ENCODE results near the gene FRRS1.

FRRS1 gene

DNA sequence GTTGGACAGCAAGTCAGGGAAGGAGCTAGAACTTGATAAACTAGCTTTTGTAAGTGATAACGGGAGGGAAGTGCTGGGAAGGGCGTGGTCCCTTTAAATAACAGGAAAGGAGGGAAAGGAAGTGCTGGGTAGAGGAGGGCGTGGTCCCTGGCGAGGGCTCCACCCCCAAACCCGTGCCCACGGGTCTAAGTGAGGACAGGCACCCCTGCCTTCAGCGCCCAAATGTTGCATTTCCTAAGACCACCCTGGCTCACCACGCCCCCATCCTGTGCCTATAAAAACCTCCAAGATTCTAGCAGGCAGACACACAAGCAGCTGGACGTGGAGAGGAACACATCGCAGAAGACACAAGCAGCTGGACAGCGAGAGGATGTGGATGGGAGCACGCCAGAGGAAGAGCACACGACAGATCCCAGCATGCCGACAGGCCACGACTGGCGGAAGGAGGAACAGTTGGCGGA is 62.0 kb downstream of the FRRS1 start:
- Mint-ChIP-seq H3K36me3 (ENCODE audit: low read depth) (no peaks in the 10 kb centered on the region), H3K27ac (no peak overlapping the region), H3K4me3 (peak overlapping the region; percentile 73), H3K9me3 (no peaks in the 10 kb centered on the region), H3K27me3 (ENCODE audit: low read depth) (peaks cover 21% of the 10 kb centered on the region), H3K4me1 (ENCODE audit: low read depth) (peaks cover 18% of the 10 kb centered on the region)
- DNase-seq (ENCODE audit: low spot score), result no peak

DNA sequence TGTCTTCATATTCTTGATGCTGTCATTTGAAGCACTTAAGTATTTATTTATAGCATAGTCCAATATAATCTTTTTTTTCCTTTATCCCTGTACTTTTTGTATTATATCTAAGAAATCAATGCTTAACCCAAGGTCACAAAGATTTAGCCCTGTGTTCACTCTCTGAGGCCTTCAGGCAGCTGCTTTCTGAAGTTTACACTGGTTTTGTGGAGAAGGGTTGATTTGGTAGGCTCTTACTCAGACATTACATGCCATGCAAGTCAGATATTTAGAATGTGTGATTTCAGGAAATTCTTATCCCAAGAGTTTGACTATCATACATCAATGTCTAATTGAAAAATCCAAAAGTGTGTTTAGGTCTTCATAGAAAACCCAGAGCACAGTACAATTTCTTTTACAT is 64.2 kb downstream of the FRRS1 start:
- Mint-ChIP-seq H3K4me1 (ENCODE audit: low read depth) (peaks cover 18% of the 10 kb centered on the region), H3K27me3 (ENCODE audit: low read depth) (peaks cover 35% of the 10 kb centered on the region), H3K36me3 (ENCODE audit: low read depth) (no peaks in the 10 kb centered on the region), H3K9me3 (no peaks in the 10 kb centered on the region), H3K27ac (no peak overlapping the region), H3K4me3 (no peak overlapping the region)
- no peak for DNase-seq (ENCODE audit: low spot score)

DNA sequence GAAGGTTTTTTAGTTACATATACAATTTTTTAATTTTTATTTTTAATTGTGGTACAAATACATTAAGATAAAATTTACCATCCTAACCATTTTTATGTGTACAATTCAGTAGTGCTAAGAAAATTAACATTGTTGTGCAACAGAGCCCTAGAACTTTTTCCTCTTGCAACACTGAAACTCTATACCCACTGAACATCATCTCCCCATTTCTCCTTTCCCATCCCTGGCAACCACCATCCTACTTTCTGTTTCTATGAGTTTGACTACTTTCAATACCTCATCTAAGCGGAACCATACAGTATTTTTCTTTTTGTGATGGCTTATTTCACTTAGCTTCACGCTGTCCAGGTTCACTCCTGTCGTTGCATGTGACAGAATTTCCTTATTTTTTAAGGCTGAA is 66.4 kb downstream of the FRRS1 start:
- Mint-ChIP-seq H3K27me3 (ENCODE audit: low read depth) (peaks cover 50% of the 10 kb centered on the region), H3K4me3 (no peak overlapping the region), H3K36me3 (ENCODE audit: low read depth) (no peaks in the 10 kb centered on the region), H3K4me1 (ENCODE audit: low read depth) (peaks cover 12% of the 10 kb centered on the region), H3K27ac (no peak overlapping the region), H3K9me3 (no peaks in the 10 kb centered on the region)
- DNase-seq (ENCODE audit: low spot score), result no peak

DNA sequence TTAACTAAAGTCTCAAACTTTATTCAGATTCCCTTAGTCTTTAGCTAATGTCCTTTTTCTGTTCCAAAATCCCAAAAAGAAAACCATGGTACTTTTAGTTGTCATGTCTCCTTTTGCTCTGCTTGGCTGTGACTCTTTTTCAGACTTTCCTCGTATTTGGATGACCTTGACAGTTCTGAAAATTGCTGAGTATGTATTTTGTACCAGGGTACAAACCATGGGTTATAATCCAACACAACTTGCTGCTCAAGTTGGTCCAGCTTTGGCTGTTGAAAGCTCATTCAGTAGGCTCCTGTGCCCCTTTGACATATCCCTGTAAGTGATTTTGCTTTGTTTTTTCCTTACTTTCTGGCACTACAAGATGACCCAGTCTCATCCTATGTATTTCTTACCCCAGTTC is 68.9 kb downstream of the FRRS1 start:
- Mint-ChIP-seq H3K4me1 (ENCODE audit: low read depth) (no peaks in the 10 kb centered on the region), H3K27ac (no peak overlapping the region), H3K9me3 (no peaks in the 10 kb centered on the region), H3K27me3 (ENCODE audit: low read depth) (peaks cover 53% of the 10 kb centered on the region), H3K4me3 (no peak overlapping the region), H3K36me3 (ENCODE audit: low read depth) (no peaks in the 10 kb centered on the region)
- no peak for DNase-seq (ENCODE audit: low spot score)

DNA sequence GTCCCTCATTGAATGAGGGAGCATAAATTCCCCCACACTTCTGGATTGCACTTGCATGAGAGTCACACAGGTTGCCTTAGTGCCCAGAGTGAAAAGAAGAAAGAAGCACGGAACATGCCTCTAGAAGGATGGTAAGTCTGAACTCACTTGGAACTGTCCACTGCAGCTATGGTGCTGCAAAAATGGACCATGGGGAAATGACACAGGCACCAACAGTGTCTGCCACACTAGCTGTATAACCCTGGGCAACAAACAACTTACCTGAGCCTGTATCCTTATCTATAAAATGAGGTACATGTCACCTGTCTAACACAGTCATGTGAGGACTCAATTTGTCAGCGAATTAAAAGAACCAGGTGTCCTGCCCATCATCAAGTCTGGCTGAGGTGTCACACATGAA is 69.8 kb downstream of the FRRS1 start:
- Mint-ChIP-seq H3K36me3 (ENCODE audit: low read depth) (no peaks in the 10 kb centered on the region), H3K27me3 (ENCODE audit: low read depth) (peaks cover 53% of the 10 kb centered on the region), H3K4me3 (no peak overlapping the region), H3K27ac (no peak overlapping the region), H3K9me3 (no peaks in the 10 kb centered on the region), H3K4me1 (ENCODE audit: low read depth) (no peaks in the 10 kb centered on the region)
- no peak for DNase-seq (ENCODE audit: low spot score)

DNA sequence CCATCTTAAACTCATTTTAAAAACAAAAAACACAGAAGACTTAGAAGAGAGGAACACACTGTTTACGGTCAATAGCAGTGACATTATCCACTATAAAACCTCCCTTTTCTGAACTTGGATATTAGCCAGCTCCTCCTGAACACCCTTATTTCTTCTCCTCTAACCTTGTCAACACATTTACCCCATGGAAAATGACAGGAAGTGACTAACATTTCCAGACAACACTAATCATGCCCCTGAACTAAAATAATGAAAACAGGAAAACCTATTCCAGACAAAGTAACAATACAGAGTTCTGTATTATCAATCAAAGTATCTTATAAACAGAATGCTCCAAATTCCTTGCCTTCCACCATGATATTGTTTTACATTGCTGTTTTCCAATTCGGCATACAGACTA is 75.3 kb downstream of the FRRS1 start:
- H3K27me3 Mint-ChIP-seq (ENCODE audit: low read depth), result peaks cover 23% of the 10 kb centered on the region
- H3K9me3 Mint-ChIP-seq, result no peaks in the 10 kb centered on the region
- no peaks in the 10 kb centered on the region for H3K36me3 Mint-ChIP-seq (ENCODE audit: low read depth)
- DNase-seq (ENCODE audit: low spot score), result no peak
- no peaks in the 10 kb centered on the region for H3K4me1 Mint-ChIP-seq (ENCODE audit: low read depth)
- H3K27ac Mint-ChIP-seq, result no peak overlapping the region
- H3K4me3 Mint-ChIP-seq, result no peak overlapping the region

DNA sequence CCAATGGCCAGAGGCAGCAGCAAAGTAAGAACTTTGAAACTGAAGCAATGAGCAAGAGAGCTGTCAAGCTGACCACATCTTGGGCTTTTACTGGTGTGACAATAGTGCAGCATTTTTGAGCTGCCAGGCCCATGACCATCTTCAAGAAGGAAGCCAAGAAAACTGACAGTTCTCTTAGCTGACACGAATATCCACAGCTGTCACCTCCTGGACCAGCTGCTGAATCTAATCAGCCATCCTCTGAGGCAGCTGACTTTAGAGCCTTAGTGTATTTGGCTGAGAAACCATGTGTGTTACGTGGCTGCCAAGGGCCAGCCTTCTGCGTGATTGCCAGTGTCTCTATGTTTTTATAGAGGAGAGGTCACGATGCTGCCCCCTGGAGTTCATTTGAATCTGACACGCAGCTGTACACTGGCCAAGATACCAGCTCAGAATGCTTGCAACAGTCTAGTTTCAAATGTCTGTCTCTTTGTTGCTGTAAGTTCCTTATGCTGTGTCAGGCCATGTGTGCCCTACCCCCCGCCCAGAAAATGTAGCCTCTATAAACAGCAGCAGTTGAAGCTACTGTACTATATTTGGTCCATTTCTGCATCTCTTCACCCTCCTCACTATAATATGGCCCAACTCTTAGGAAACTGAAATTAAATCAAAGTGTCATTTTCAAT is 80.8 kb downstream of the FRRS1 start:
- Mint-ChIP-seq H3K27ac (no peak overlapping the region), H3K4me1 (ENCODE audit: low read depth) (no peaks in the 10 kb centered on the region), H3K9me3 (no peaks in the 10 kb centered on the region), H3K4me3 (no peak overlapping the region), H3K36me3 (ENCODE audit: low read depth) (no peaks in the 10 kb centered on the region), H3K27me3 (ENCODE audit: low read depth) (peaks cover 4% of the 10 kb centered on the region)
- peak; percentile 20 for DNase-seq (ENCODE audit: low spot score)

DNA sequence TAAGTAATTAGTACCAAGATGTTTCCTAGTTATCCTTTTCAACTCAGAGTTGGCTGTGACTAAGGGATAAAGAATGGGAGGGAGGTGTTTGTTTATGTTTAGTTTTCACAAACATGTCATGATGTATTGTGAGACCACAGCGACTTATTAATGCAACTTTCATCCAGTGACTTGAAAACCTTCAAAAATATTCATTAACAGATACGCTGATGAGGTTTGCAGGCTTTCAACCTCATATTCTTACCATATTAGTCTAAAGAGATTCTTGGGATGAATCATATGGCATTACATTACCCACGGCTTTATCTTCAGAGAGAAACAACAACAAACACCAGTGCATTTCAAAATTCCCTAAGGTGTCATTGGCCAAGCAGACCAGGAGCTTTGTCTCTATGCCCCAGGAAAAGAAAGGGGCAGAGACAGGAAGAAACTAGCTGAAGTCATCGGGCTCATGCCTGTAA is 84.1 kb downstream of the FRRS1 start:
- Mint-ChIP-seq H3K4me3 (no peak overlapping the region), H3K4me1 (ENCODE audit: low read depth) (no peaks in the 10 kb centered on the region), H3K9me3 (no peaks in the 10 kb centered on the region), H3K36me3 (ENCODE audit: low read depth) (no peaks in the 10 kb centered on the region), H3K27me3 (ENCODE audit: low read depth) (peaks cover under 1% of the 10 kb centered on the region), H3K27ac (no peak overlapping the region)
- no peak for DNase-seq (ENCODE audit: low spot score)

DNA sequence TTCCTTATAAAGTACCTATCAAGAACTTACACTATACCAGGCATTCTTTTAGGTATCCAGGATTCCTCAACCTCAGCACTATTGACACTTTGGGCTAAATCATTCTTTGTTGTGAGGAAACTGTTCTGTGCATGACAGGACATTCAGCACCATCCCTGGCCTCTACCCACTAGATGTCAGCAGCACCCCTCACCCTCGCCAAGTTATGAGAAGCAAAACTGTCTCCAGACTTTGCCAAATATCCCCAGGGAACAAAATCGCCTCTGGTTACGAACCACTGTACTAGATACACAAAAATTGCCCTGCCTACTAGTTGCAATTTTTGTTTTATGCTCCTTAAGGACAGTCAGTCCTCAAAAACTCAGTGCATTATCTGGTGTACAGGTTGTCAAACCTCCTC is 84.9 kb downstream of the FRRS1 start:
- Mint-ChIP-seq H3K9me3 (no peaks in the 10 kb centered on the region), H3K4me3 (no peak overlapping the region), H3K27ac (no peak overlapping the region), H3K36me3 (ENCODE audit: low read depth) (no peaks in the 10 kb centered on the region), H3K4me1 (ENCODE audit: low read depth) (no peaks in the 10 kb centered on the region), H3K27me3 (ENCODE audit: low read depth) (peaks cover 3% of the 10 kb centered on the region)
- no peak for DNase-seq (ENCODE audit: low spot score)

DNA sequence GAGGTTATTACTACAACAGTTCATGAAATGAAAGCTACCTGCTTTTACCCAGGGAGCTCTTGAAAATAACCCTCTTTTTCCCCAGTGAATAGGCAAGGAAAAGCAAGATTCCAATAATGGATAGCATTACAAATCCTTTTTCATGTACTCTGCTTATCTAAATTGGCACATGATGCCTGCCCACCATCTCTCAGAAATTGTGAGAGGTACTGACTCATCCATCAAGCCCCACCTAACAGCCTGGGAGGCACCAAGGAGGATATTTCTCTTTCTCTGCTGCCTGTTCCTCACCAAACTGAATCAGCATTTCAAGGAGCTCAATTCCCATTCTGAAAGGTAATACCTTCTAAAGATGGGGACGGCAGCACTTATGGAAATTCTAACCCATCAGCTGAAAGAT is 86.2 kb downstream of the FRRS1 start:
- Mint-ChIP-seq H3K27ac (no peak overlapping the region), H3K27me3 (ENCODE audit: low read depth) (peaks cover 8% of the 10 kb centered on the region), H3K36me3 (ENCODE audit: low read depth) (no peaks in the 10 kb centered on the region), H3K9me3 (no peaks in the 10 kb centered on the region), H3K4me3 (no peak overlapping the region), H3K4me1 (ENCODE audit: low read depth) (no peaks in the 10 kb centered on the region)
- no peak for DNase-seq (ENCODE audit: low spot score)

DNA sequence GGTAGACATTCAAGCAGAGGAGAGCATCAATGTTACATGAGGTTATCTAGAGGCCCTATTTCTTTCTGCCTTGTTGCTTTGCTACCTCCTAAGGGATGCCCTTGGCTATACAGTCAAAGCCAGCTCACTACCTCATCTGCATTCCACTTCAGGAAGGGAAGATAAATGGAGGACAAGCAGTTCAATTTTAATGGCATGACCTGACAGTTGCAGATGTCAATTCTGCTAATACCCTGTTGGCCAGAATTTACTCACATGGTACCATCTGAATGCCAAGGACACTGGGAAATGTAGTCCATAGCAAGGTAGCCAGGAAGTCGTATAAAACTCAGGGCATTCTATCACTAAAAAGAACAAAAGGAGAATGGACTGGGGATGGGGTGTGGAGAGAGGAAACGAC is 89.0 kb downstream of the FRRS1 start:
- Mint-ChIP-seq H3K36me3 (ENCODE audit: low read depth) (no peaks in the 10 kb centered on the region), H3K27me3 (ENCODE audit: low read depth) (peaks cover 12% of the 10 kb centered on the region), H3K4me3 (no peak overlapping the region), H3K4me1 (ENCODE audit: low read depth) (no peaks in the 10 kb centered on the region), H3K27ac (no peak overlapping the region), H3K9me3 (no peaks in the 10 kb centered on the region)
- no peak for DNase-seq (ENCODE audit: low spot score)

DNA sequence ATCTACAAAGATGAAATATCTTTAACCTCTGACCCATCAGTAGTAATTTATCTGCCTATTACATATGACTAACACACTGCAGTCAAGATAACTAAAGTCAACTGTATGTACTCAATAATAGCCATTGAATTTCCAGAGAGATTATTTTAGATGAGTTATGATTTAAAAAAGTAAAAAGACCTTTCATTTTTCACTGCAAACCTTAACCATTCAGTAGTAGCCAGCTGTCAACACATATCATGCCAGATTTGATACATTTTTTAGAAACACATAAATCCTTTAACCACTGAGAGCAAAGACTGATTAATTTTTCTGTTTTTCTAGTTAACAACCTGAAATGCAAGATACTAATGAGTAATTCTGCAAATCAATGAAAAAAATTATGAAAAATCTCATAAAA is 89.6 kb downstream of the FRRS1 start:
- peaks cover 14% of the 10 kb centered on the region for H3K27me3 Mint-ChIP-seq (ENCODE audit: low read depth)
- no peaks in the 10 kb centered on the region for H3K36me3 Mint-ChIP-seq (ENCODE audit: low read depth)
- DNase-seq (ENCODE audit: low spot score), result no peak
- no peak overlapping the region for H3K4me3 Mint-ChIP-seq
- no peaks in the 10 kb centered on the region for H3K4me1 Mint-ChIP-seq (ENCODE audit: low read depth)
- H3K9me3 Mint-ChIP-seq, result no peaks in the 10 kb centered on the region
- no peak overlapping the region for H3K27ac Mint-ChIP-seq

DNA sequence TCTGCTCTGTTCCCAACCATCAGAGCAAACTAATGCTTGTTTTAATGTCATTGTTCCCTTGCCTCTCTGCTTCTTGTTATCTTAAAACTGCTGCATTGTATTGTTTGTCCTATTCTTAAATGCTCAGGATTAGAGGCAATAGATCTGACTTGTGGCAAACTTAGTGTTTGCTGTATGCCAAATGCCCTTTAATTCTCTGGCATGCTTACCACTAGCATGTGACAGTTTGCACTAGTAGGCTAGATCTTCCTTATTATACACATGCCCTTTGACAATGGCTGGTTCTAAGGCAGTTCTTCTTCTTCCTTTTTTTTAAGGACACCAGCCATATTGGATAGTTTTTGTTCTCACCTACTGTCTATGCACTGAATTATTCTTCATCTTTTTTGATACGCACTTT is 90.4 kb downstream of the FRRS1 start:
- H3K36me3 Mint-ChIP-seq (ENCODE audit: low read depth), result no peaks in the 10 kb centered on the region
- H3K4me3 Mint-ChIP-seq, result no peak overlapping the region
- peaks cover 14% of the 10 kb centered on the region for H3K27me3 Mint-ChIP-seq (ENCODE audit: low read depth)
- H3K4me1 Mint-ChIP-seq (ENCODE audit: low read depth), result no peaks in the 10 kb centered on the region
- no peaks in the 10 kb centered on the region for H3K9me3 Mint-ChIP-seq
- H3K27ac Mint-ChIP-seq, result no peak overlapping the region
- no peak for DNase-seq (ENCODE audit: low spot score)

DNA sequence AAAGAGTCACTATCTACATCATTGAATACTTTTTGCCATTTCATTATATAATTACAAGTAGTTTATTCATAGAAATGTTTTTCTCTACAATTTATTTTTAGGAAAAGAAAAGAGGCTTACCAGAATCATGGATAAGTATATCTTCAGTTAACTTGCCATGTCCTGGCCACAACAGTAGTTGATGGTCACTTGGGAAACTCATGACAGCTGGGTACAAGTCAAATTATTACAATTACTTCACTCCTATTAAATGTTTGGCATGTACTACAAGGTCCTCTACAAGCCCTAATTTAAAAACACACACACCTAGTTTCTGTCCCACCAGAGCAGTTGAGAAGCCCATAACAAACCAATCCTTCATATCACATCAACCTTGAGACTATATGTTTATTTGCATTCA is 91.1 kb downstream of the FRRS1 start:
- no peak for DNase-seq (ENCODE audit: low spot score)
- peaks cover 14% of the 10 kb centered on the region for H3K27me3 Mint-ChIP-seq (ENCODE audit: low read depth)
- H3K9me3 Mint-ChIP-seq, result no peaks in the 10 kb centered on the region
- no peaks in the 10 kb centered on the region for H3K36me3 Mint-ChIP-seq (ENCODE audit: low read depth)
- H3K27ac Mint-ChIP-seq, result no peak overlapping the region
- H3K4me3 Mint-ChIP-seq, result no peak overlapping the region
- no peaks in the 10 kb centered on the region for H3K4me1 Mint-ChIP-seq (ENCODE audit: low read depth)

Data from T-helper 2 cell treated with Interferon-gamma antibody and Interleukin-4, amounts not matched to agents 5 μg/mL and 100 μg/mL, for 36 hours (primary cell).